ENCODE measurements around the gene BMS1. TPM values are rescaled to one million over a fixed set of nuclear protein-coding genes. Genes with fewer than 3 reads are reported as not detected.

BMS1 gene
- total RNA-seq, 1 experiment from 2014 or later, result 44.2 TPM

DNA sequence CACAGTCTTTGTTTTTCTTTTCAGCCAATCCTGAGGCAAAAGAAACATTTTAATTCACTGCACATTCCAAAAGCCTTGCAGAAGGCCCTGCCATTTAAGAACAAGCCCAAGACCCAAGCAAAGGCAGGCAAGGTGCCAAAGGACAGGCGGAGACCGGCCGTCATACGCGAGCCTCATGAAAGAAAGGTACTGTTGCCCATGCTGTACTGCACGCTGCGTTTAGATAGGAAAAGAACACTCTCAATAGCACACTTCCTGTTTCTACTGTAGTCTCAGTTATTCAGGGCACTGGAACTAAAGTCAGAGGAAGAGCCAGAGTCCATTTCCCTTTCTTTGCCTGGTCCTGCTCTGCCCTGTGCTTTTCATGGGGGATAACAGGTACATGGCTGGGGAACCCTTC, 47.6 kb downstream of the BMS1 start:
- H3K4me1 Mint-ChIP-seq, result peaks cover 52 to 59% of the 10 kb centered on the region in 2 experiments

More for the DNA sequence above, 47.6 kb downstream of the BMS1 start:
- Histone ChIP-seq H4K91ac (ENCODE audit: insufficient read length, low read depth, low read length) (no peak overlapping the region), H3K23ac (ENCODE audit: insufficient read length, low read depth, low read length) (no peak overlapping the region), H3T11ph (ENCODE audit: low read length) (no peak overlapping the region), H2BK15ac (ENCODE audit: low read depth, low read length) (no peak overlapping the region), H2BK5ac (ENCODE audit: insufficient read length, low read length) (no peak overlapping the region), H3K4me2 (ENCODE audit: insufficient read depth, insufficient read length, low read length) (no peak overlapping the region), H2BK120ac (ENCODE audit: low read depth, low read length, poor library complexity, severe bottlenecking) (no peak overlapping the region), H3K27ac (ENCODE audit: insufficient read length, low read depth, low read length) (no peak overlapping the region), H3K14ac (ENCODE audit: insufficient read depth, low read length) (no peak overlapping the region), H2AFZ (ENCODE audit: low read length) (no peak overlapping the region), H3K79me1 (ENCODE audit: insufficient read depth, low read depth, low read length, poor library complexity, severe bottlenecking) (no peaks in the 10 kb centered on the region), H2AK5ac (ENCODE audit: insufficient read length, low read length) (no peak overlapping the region), H4K20me1 (ENCODE audit: control insufficient read depth, insufficient read depth, insufficient read length) (no peaks in the 10 kb centered on the region), H2BK12ac (ENCODE audit: insufficient read length, low read depth, low read length) (no peak overlapping the region), H4K5ac (ENCODE audit: insufficient read length, low read depth, low read length) (no peak overlapping the region), H3K56ac (ENCODE audit: insufficient read length, low read depth, low read length) (no peak overlapping the region), H4K8ac (replicated peaks; ENCODE audit: insufficient read length, low read depth, low read length) (no peak overlapping the region), H2BK20ac (ENCODE audit: low read depth, low read length, poor library complexity, severe bottlenecking) (no peak overlapping the region), H3K79me2 (ENCODE audit: insufficient read depth, low read length) (no peaks in the 10 kb centered on the region), H3K4ac (ENCODE audit: low read depth, low read length) (no peak overlapping the region), H3K27me3 (ENCODE audit: insufficient read depth, low read length) (no peaks in the 10 kb centered on the region), H3K9ac (ENCODE audit: extremely low read depth, insufficient read length, low read length) (no peak overlapping the region), H3K23me2 (ENCODE audit: insufficient read length, low read depth, low read length, poor library complexity, severe bottlenecking) (no peaks in the 10 kb centered on the region), H3K4me1 (ENCODE audit: insufficient read depth, low read length) (peaks cover 3% of the 10 kb centered on the region; the same call in 1 of the 2 replicates), H3K9me3 (ENCODE audit: control insufficient read depth, low read depth, low read length) (no peaks in the 10 kb centered on the region), H3K18ac (ENCODE audit: insufficient read length, low read depth, low read length) (no peak overlapping the region)
- Mint-ChIP-seq H3K4me3 (no peak overlapping the region), H3K36me3 (ENCODE audit: insufficient read depth in 1 of 3, low read depth in 3 of 3) (peaks cover 34 to 63% (median 38%) of the 10 kb centered on the region in 3 experiments), H3K9me3 (peaks cover 0 to 4% of the 10 kb centered on the region in 2 experiments; a peak in 2 of 5 replicates), H3K27ac (no peak overlapping the region), H3K27me3 (ENCODE audit: low read depth) (no peaks in the 10 kb centered on the region)
- WGBS (ENCODE audit: extremely low coverage, insufficient read length, low lambda C conversion rate), result no CpG with 5 or more reads among the region's 7 CpGs
- no peak for DNase-seq
- TF ChIP-seq, protein P1, sequence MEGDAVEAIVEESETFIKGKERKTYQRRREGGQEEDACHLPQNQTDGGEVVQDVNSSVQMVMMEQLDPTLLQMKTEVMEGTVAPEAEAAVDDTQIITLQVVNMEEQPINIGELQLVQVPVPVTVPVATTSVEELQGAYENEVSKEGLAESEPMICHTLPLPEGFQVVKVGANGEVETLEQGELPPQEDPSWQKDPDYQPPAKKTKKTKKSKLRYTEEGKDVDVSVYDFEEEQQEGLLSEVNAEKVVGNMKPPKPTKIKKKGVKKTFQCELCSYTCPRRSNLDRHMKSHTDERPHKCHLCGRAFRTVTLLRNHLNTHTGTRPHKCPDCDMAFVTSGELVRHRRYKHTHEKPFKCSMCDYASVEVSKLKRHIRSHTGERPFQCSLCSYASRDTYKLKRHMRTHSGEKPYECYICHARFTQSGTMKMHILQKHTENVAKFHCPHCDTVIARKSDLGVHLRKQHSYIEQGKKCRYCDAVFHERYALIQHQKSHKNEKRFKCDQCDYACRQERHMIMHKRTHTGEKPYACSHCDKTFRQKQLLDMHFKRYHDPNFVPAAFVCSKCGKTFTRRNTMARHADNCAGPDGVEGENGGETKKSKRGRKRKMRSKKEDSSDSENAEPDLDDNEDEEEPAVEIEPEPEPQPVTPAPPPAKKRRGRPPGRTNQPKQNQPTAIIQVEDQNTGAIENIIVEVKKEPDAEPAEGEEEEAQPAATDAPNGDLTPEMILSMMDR (conservative IDR thresholded peaks at IDR 0.05), result no peak
